Anterior cingulate cortex (tissue), 58 donors: ENCODE results near the gene LIMCH1.
"Not testable (repeated sequence)": the region's sequence is repeated elsewhere in the genome, so short reads cannot be mapped to it uniquely, and the experiment has no call there.

Experiments used
- DNase-seq, 58 donors: peaks; one replicate each; lab custom pipeline; 2025; lab: John Stamatoyannopoulos, UW

The LIMCH1 gene

GRCh38 chr4:41538017-41538733, at the start of gene LIMCH1:
Gene LIMCH1 (plus strand): TSS chr4:41538157. CDS start chr4:41605996, 67,839 bp downstream.
- DNase-seq = peak in 1 of 58 donors; percentile 10

GRCh38 chr4:41491081-41491576, 46.8 kb upstream of the LIMCH1 start:
- DNase-seq = not testable (repeated sequence)

- DNase-seq = no peak
Measured at GRCh38 chr4:41496977-41497376, 41.0 kb upstream of the LIMCH1 start.

- no peak for DNase-seq
Measured at GRCh38 chr4:41498177-41498576, 39.8 kb upstream of the LIMCH1 start.

GRCh38 chr4:41504167-41504818, 33.7 kb upstream of the LIMCH1 start:
- DNase-seq = no peak

GRCh38 chr4:41505161-41505661, 32.7 kb upstream of the LIMCH1 start:
- peak in 31 of 58 donors; percentile 2 to 78 (median 21) for DNase-seq

GRCh38 chr4:41506130-41506529, 31.8 kb upstream of the LIMCH1 start:
- DNase-seq = no peak

GRCh38 chr4:41507291-41507947, 30.5 kb upstream of the LIMCH1 start:
- DNase-seq = no peak

GRCh38 chr4:41509451-41509866, 28.5 kb upstream of the LIMCH1 start:
- peak in 25 of 58 donors; percentile 2 to 80 (median 26) for DNase-seq

GRCh38 chr4:41510179-41510578, 27.8 kb upstream of the LIMCH1 start:
- no peak for DNase-seq

- DNase-seq = no peak
Measured at GRCh38 chr4:41512136-41512535, 25.8 kb upstream of the LIMCH1 start.

- no peak for DNase-seq
Measured at GRCh38 chr4:41512596-41512995, 25.4 kb upstream of the LIMCH1 start.

- no peak for DNase-seq
Measured at GRCh38 chr4:41514169-41514568, 23.8 kb upstream of the LIMCH1 start.

GRCh38 chr4:41514766-41515481, 23.0 kb upstream of the LIMCH1 start:
- DNase-seq = no peak

- no peak for DNase-seq
Measured at GRCh38 chr4:41517121-41517520, 20.8 kb upstream of the LIMCH1 start.

GRCh38 chr4:41517747-41518146, 20.2 kb upstream of the LIMCH1 start:
- DNase-seq = no peak

- DNase-seq = no peak
Measured at GRCh38 chr4:41524425-41524824, 13.5 kb upstream of the LIMCH1 start.

GRCh38 chr4:41525129-41525528, 12.8 kb upstream of the LIMCH1 start:
- DNase-seq = no peak

GRCh38 chr4:41526628-41527027, 11.3 kb upstream of the LIMCH1 start:
- no peak for DNase-seq

GRCh38 chr4:41528512-41529205, 9.3 kb upstream of the LIMCH1 start:
- DNase-seq = no peak
